Effector memory CD4-positive, alpha-beta T cell (primary cell): ENCODE results near the gene SNPH.

Source experiments
- DNase-seq, 3 donors: peaks; one replicate each; pipeline ENCODE4 v3.0.0-alpha.2; 2020
- H3K27ac ChIP-seq: 2 replicates; pipeline ENCODE4 v1.7.0; 2013; ENCODE audit warnings: mild to moderate bottlenecking, low read length, moderate library complexity; ENCODE audit not compliant: insufficient read depth, poor library complexity, severe bottlenecking
- H3K27me3 ChIP-seq: replicated peaks from 2 replicates; pipeline ENCODE4 v1.7.0; 2013; ENCODE audit warnings: mild to moderate bottlenecking, low read length; ENCODE audit not compliant: insufficient read depth, control insufficient read depth, poor library complexity, severe bottlenecking
- H3K36me3 ChIP-seq: 2 replicates; pipeline ENCODE4 v1.7.0; 2013; ENCODE audit warnings: mild to moderate bottlenecking, low read length, moderate library complexity; ENCODE audit not compliant: control insufficient read depth, insufficient read depth
- H3K4me1 ChIP-seq: 2 replicates; pipeline ENCODE4 v1.7.0; 2013; ENCODE audit warnings: low read length, mild to moderate bottlenecking; ENCODE audit not compliant: control insufficient read depth, insufficient read depth, poor library complexity, severe bottlenecking
- H3K4me3 ChIP-seq: 2 replicates; pipeline ENCODE4 v1.7.0; 2013; ENCODE audit warnings: low read length, low read depth, mild to moderate bottlenecking; ENCODE audit not compliant: insufficient read depth, poor library complexity, severe bottlenecking
- H3K9me3 ChIP-seq: 2 replicates; pipeline ENCODE4 v1.7.0; 2013; ENCODE audit warnings: mild to moderate bottlenecking, low read length, moderate library complexity; ENCODE audit not compliant: control insufficient read depth

The SNPH gene

DNA sequence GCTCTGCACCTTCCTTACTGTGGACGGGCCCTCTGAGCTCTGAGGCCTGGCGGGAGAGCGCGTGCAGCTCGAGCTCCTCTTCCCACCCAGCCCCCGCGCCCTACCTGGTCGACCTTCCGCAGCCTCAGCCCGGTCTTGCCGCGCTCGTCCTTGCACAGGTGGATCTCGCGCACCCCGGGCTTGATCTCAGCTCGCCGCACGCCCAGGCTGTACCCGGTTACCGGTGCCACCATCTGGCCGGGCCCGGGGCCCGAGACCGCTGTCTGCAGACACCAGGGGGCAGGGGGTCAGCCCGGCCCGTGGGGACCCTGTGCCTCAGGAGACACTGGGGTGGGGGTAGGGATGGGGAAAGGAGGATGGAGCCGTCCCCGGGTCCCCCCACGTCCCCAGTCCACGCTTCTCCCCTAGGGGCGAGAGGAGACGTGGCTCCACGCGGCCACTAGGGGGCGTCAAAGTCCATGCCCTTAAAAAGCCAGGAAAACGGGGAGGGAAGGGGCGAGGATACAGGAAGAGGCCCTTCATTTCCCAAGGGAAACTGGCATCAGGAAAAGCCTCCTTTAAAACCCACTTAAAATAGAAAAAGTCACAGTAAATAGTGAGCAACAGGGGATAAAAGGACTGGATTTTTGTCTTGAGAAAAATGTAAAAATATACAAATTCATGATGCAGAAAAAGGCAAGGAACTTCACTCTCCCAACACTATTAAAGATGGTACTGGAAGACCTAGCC is 47.3 kb downstream of the SNPH start:
- H3K27ac ChIP-seq, result no peak overlapping the region
- peaks cover 5% of the 10 kb centered on the region for H3K4me1 ChIP-seq
- no peaks in the 10 kb centered on the region for H3K36me3 ChIP-seq
- H3K27me3 ChIP-seq, result no peaks in the 10 kb centered on the region
- H3K4me3 ChIP-seq, result no peak overlapping the region
- peak; percentile 30 to 63 (median 49) for DNase-seq
- no peaks in the 10 kb centered on the region for H3K9me3 ChIP-seq

DNA sequence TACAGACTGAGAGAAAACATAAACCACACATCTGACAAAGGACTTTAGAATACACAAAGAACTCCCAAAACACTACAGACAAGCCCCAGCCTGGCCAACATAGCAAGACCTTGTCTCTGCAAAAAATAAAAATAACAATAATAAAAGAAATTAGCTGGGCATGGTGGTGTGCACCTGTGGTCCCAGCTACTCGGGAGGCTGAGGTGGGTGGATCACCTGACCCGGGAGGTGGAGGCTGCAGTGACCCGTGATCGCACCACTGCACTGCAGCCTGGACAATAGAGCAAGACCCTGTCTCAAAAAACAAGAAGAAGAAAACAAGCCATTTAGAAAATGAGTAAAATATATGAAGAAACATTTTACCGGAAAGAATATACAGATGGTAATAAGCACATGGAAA is 49.7 kb downstream of the SNPH start:
- peaks cover 5% of the 10 kb centered on the region for H3K4me1 ChIP-seq
- DNase-seq, result no peak
- no peaks in the 10 kb centered on the region for H3K9me3 ChIP-seq
- H3K27me3 ChIP-seq, result no peaks in the 10 kb centered on the region
- no peaks in the 10 kb centered on the region for H3K36me3 ChIP-seq
- H3K4me3 ChIP-seq, result no peak overlapping the region
- H3K27ac ChIP-seq, result no peak overlapping the region

DNA sequence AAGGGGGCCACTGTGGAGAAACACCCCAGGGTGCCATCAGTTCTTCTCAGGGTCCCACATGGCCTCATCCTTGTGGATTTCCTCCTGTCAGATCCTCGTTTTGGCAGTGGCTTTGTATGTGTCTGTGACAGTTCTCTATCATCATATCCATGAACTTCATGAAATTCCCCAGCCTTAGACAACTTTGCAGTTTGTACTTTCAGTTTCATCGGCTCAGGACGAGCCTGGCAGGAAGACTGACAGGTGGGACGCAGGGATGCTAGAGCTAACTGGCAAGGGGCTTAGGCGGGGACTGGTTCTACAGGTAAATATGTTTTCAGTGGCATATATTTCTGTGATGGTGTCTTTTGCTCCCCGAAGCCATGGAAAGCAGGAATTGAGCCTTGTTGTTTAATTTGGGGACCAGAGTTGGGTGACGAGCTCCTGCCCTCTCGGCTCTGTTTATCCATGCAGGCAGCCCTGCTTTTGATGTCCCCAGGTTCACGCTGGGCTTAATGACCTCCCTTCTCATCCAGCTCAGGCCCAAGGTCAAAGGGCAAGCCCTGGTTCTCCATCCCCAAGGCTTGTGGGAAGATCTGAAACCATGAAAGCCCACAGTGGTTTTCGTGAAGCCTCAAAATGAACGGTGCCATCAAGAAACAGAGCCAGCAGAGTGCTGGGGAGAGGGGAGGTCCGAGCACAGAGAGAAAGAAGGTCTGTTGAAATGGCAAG is 51.6 kb downstream of the SNPH start:
- Histone ChIP-seq H3K27ac (no peak overlapping the region), H3K4me1 (peaks cover 5% of the 10 kb centered on the region), H3K4me3 (no peak overlapping the region), H3K27me3 (no peaks in the 10 kb centered on the region), H3K36me3 (no peaks in the 10 kb centered on the region), H3K9me3 (no peaks in the 10 kb centered on the region)
- no peak for DNase-seq

DNA sequence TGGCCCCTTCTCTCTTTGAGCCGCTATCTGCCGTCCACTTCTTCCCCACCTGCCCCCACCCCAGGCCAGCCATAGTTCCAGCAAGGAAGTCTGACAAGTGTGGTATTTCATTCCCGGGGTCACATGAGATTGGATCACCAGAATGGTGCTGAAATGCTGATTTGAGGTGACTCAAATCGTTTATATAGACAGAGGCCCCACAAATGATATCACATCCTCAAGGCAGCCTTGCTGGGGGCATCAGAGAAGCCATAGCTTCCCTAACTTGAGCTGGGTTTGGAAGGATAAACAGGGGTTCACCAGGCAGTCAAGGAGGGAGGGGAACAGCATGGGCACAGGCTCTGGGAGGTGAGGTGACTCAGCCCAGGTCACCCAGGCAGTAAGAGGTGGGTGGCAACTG is 53.0 kb downstream of the SNPH start:
- Histone ChIP-seq H3K27ac (no peak overlapping the region), H3K4me1 (no peaks in the 10 kb centered on the region), H3K36me3 (no peaks in the 10 kb centered on the region), H3K9me3 (no peaks in the 10 kb centered on the region), H3K4me3 (no peak overlapping the region), H3K27me3 (no peaks in the 10 kb centered on the region)
- DNase-seq, result no peak

DNA sequence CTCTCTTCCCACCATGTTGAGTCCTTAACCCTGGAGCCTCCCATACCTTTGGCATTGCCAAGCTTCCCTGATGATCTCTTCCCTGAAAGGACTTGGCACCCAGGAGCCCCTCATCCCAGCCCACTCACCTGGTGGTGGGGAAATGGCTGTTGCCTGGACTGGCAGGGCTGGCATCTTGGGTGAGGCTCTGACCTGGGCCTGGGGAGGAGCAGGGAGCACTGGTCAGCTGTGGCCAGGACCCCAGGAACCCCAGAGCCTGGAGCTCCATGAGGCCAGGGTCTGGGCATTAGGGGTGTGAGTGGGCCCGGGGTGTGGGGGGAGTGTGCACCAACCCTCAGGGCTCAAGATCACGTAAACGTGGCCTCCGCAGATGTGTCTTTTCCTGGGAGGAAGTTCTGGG is 53.4 kb downstream of the SNPH start:
- no peak for DNase-seq
- H3K36me3 ChIP-seq, result no peaks in the 10 kb centered on the region
- peaks cover 1% of the 10 kb centered on the region for H3K4me1 ChIP-seq
- H3K27ac ChIP-seq, result no peak overlapping the region
- no peaks in the 10 kb centered on the region for H3K27me3 ChIP-seq
- H3K4me3 ChIP-seq, result no peak overlapping the region
- H3K9me3 ChIP-seq, result no peaks in the 10 kb centered on the region

DNA sequence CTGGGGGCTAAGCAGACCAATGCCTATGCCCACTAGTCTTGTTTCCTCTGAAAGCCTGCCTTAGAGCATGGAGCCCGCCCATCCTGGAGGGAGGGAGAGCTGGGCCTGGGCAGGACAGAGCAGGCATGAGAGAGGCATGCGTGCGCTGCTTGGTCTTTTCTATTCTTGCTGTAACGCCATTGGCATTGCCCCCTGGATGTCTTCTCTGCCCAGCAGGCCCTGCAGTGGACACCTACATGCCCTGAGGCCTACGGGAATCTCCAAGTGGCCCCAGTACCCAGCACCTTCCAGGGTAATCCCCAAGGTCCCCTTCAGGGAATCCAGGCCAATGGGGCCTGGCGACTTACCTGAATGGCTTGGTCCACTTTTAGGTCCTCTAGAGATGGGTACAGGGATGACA is 53.9 kb downstream of the SNPH start:
- Histone ChIP-seq H3K27me3 (no peaks in the 10 kb centered on the region), H3K4me3 (no peak overlapping the region), H3K4me1 (peaks cover 7% of the 10 kb centered on the region), H3K36me3 (no peaks in the 10 kb centered on the region), H3K9me3 (no peaks in the 10 kb centered on the region), H3K27ac (no peak overlapping the region)
- no peak for DNase-seq

DNA sequence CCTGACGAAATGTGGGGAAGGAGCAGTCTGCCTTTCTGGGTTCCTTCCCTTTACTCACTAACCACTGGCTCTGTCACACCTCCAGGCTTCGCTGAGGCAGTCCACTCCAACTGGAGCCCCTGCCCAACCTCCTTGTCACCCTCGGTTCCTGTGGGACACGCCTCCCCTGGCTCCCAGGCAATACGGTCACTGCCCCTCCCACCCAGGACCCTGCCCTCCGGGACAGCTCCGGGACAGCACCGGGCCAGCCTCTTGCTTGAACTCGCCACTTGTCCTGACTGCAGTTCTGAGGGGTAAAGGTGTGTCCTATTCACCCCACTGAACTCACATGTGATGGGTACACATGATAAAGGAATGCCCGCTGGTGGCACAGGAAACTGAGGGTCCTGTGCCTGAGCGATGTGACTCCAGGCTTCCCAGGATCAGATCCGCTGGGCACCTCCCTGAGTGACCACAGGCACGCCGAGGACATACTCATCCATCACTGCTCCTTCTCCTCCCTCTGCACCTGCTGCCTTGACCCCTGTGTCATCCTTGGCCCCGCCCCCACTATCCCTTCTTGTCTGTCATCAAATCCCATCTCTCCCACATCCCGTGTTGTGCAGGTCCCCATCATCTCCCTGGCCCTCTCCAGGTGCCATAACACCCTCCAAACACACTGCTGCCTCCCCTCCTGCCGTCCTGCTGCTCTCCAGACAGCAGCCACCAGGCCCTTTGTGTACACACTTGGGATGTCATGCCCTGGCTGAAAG is 55.0 kb downstream of the SNPH start:
- Histone ChIP-seq H3K36me3 (no peaks in the 10 kb centered on the region), H3K27ac (no peak overlapping the region), H3K27me3 (no peaks in the 10 kb centered on the region), H3K9me3 (no peaks in the 10 kb centered on the region), H3K4me3 (no peak overlapping the region), H3K4me1 (peaks cover 15% of the 10 kb centered on the region)
- no peak for DNase-seq

DNA sequence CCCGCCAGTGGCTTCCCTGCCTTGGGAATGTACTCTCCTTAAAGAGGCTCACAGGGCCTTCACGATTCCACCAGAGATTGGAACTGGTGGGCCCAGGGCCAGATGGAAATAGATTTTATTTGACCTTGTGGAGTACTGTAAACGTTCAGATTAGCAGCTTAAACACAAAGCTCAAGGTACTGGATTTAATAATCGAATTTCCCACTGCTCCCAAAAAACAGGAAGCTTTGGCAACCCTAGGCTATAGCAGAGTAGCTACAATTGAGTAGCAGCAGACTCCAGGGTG is 55.5 kb downstream of the SNPH start:
- Histone ChIP-seq H3K36me3 (no peaks in the 10 kb centered on the region), H3K9me3 (no peaks in the 10 kb centered on the region), H3K27me3 (no peaks in the 10 kb centered on the region), H3K4me1 (peaks cover 17% of the 10 kb centered on the region), H3K27ac (no peak overlapping the region), H3K4me3 (no peak overlapping the region)
- no peak for DNase-seq

DNA sequence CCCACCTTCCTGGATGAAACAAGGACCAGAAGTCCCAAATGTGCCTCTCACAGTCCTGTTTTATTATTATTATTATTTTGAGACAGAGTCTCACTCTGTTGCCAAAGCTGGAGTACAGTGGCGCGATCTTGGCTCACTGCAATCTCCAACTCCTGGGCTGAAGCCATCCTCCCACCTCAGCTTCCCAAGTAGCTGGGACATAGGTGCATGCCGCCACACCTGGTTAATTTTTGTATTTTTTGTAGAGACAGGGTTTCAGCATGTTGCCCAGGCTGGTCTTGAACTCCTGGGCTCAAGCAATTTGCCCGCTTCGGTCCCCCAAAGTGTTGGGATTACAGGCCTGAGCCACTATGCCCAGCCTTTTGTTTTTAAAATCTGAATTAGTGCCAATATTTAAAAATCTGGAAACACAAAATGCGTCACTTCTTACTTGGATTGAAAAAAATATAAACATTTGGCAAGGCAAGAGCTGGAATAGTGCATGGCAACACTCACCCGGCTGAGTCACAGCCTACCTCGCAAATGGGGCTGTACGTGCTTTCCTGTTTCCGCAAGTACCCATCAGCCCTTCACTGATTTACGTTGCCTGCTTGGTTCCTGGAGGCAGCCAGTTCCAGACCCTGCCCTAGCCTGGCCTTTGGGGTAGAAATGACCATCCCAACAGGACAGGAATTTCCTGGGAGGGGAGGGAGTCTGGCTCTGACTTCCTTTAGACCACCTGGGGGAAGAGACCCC is 56.6 kb downstream of the SNPH start:
- Histone ChIP-seq H3K27ac (no peak overlapping the region), H3K4me1 (peaks cover 17% of the 10 kb centered on the region)
- DNase-seq, result no peak

More for the DNA sequence above, 56.6 kb downstream of the SNPH start:
- Histone ChIP-seq H3K27me3 (no peaks in the 10 kb centered on the region), H3K4me3 (no peak overlapping the region), H3K36me3 (no peaks in the 10 kb centered on the region), H3K9me3 (no peaks in the 10 kb centered on the region)
